Osteocyte (in vitro differentiated cells): ENCODE results near the gene NEFH. TPM values are rescaled to one million over a fixed set of nuclear protein-coding genes. Genes with fewer than 3 reads are reported as not detected.
A peak's percentile ranks its signal among the peaks of the same experiment; 100 is the strongest.

Experiments
- DNase-seq: peaks from one replicate; pipeline ENCODE4 v3.0.0; 2021; ENCODE audit warnings: mixed read lengths; ENCODE audit not compliant: unreplicated experiment; ENCODE audit errors: extremely low spot score
- H3K27ac Mint-ChIP-seq: one replicate; pipeline ENCODE4 v1.8.0; 2021; ENCODE audit warnings: mild to moderate bottlenecking, mixed read lengths; ENCODE audit not compliant: unreplicated experiment
- H3K27me3 Mint-ChIP-seq: one replicate; pipeline ENCODE4 v1.8.0; 2021; ENCODE audit warnings: mixed read lengths; ENCODE audit not compliant: unreplicated experiment
- H3K36me3 Mint-ChIP-seq: one replicate; pipeline ENCODE4 v1.8.0; 2021; ENCODE audit warnings: mixed read lengths; ENCODE audit not compliant: unreplicated experiment
- H3K4me1 Mint-ChIP-seq: one replicate; pipeline ENCODE4 v1.8.0; 2021; ENCODE audit warnings: mixed read lengths; ENCODE audit not compliant: unreplicated experiment
- H3K4me3 Mint-ChIP-seq: one replicate; pipeline ENCODE4 v1.8.0; 2021; ENCODE audit warnings: mild to moderate bottlenecking, moderate library complexity, mixed read lengths; ENCODE audit not compliant: unreplicated experiment
- H3K9me3 Mint-ChIP-seq: one replicate; pipeline ENCODE4 v1.8.0; 2021; ENCODE audit warnings: mixed read lengths; ENCODE audit not compliant: unreplicated experiment
- CTCF ChIP-seq: fragments of 200-600 bp; sonication (generic); IDR thresholded peaks from 2 replicates; pipeline ENCODE4 v1.5.0; 2021; ENCODE audit warnings: antibody characterized with exemption, mild to moderate bottlenecking, moderate library complexity
- long read RNA-seq: library from polyadenylated mRNA; unstranded; transcript quantifications from one replicate; pipeline ENCODE4 v2.0.0, GENCODE V29; 2021
- total RNA-seq: library from RNA; stranded (reverse); gene quantifications from 2 replicates; pipeline ENCODE4 v1.2.1, GENCODE V29; 2021

Gene NEFH, protein sequence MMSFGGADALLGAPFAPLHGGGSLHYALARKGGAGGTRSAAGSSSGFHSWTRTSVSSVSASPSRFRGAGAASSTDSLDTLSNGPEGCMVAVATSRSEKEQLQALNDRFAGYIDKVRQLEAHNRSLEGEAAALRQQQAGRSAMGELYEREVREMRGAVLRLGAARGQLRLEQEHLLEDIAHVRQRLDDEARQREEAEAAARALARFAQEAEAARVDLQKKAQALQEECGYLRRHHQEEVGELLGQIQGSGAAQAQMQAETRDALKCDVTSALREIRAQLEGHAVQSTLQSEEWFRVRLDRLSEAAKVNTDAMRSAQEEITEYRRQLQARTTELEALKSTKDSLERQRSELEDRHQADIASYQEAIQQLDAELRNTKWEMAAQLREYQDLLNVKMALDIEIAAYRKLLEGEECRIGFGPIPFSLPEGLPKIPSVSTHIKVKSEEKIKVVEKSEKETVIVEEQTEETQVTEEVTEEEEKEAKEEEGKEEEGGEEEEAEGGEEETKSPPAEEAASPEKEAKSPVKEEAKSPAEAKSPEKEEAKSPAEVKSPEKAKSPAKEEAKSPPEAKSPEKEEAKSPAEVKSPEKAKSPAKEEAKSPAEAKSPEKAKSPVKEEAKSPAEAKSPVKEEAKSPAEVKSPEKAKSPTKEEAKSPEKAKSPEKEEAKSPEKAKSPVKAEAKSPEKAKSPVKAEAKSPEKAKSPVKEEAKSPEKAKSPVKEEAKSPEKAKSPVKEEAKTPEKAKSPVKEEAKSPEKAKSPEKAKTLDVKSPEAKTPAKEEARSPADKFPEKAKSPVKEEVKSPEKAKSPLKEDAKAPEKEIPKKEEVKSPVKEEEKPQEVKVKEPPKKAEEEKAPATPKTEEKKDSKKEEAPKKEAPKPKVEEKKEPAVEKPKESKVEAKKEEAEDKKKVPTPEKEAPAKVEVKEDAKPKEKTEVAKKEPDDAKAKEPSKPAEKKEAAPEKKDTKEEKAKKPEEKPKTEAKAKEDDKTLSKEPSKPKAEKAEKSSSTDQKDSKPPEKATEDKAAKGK
- total RNA-seq = 0.62 and 1.4 TPM in 2 replicates
- long read RNA-seq, transcript NEFH-201 (4 exons, 3,783 nt) = major isoform, 11 of 13 reads
- long read RNA-seq, partial matches to known transcripts = 1 of 13 reads
- long read RNA-seq, other reads (novel, unspliced or antisense) = 1 of 13 reads

- Mint-ChIP-seq H3K4me1 (peaks cover 20% of the 10 kb centered on the region), H3K36me3 (no peaks in the 10 kb centered on the region), H3K27me3 (peaks cover 51% of the 10 kb centered on the region), H3K4me3 (peak within 1 kb of the TSS; percentile 67), H3K27ac (no peak within 1 kb of the TSS), H3K9me3 (no peaks in the 10 kb centered on the region)
- no peak for TF ChIP-seq CTCF
- DNase-seq = no peak
Observed at GRCh38 chr22:29479417-29480261, at the start of gene NEFH. Gene NEFH, plus strand, starts transcription at chr22:29480218. Its CDS starts 45 bp downstream, at chr22:29480263.

DNA sequence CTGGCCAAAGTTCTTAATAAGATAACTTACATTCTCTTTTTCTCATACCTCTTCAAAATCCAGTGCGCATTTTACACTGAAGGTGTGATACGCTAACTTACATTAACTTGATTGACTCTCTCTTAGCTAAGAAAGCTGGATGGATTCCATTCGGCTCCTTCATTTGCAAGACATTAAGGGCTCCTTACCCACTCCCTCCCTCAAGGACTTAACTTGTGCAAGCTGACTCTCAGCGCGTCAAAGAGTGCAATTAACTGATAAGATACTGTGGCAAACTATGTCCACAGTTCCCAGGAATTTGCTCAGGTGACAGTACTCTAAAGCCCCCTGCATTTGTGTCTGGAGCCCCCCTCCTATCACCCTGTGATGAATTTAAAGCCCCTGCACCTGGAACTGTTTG is 48.0 kb upstream of the NEFH start:
- no peak overlapping the region for H3K27ac Mint-ChIP-seq
- peaks cover 7% of the 10 kb centered on the region for H3K4me1 Mint-ChIP-seq
- H3K27me3 Mint-ChIP-seq = peaks cover 86% of the 10 kb centered on the region
- H3K9me3 Mint-ChIP-seq = no peaks in the 10 kb centered on the region
- DNase-seq = no peak
- H3K36me3 Mint-ChIP-seq = no peaks in the 10 kb centered on the region
- H3K4me3 Mint-ChIP-seq = no peak overlapping the region
- TF ChIP-seq CTCF = no peak

DNA sequence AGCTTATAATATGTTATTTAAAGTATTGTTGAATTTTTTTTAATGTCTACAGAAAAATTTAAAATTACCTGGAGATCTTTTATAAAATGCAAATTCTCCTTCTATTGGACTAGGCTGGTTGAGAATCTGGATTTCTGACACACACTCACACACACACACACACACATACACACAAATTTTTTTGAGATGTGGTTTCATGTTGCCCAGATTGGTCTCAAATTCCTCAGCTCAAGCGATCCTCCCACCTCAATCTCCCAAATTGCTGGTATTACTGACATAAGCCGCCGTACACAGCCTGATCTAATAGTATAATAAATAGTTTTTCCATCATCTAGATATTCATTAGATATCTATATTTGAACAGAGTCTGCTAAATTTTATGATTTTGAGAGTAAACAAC is 46.2 kb upstream of the NEFH start:
- peaks cover 77% of the 10 kb centered on the region for H3K27me3 Mint-ChIP-seq
- no peak for TF ChIP-seq CTCF
- H3K4me1 Mint-ChIP-seq = peaks cover 7% of the 10 kb centered on the region

DNA sequence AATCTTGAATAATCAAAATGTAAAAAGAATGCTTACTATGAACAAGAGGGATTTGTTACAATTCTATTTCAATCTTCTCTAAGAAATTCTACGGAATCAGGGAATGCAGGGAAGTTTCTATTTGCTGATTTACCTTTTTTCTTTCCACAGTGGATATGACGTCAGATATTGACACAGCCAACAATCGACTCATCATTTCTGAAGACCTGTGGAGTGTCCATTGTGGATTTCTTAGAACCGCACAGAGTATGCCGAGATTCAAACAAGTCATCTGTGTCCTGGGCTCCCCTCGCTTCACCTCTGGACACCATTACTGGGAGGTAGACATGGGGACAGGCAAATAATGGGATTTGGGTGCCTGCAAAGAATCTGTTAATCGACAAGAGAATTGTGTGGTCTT is 45.7 kb upstream of the NEFH start:
- Mint-ChIP-seq H3K27ac (no peak overlapping the region), H3K4me1 (peaks cover 7% of the 10 kb centered on the region), H3K4me3 (no peak overlapping the region), H3K27me3 (peaks cover 73% of the 10 kb centered on the region), H3K9me3 (no peaks in the 10 kb centered on the region), H3K36me3 (no peaks in the 10 kb centered on the region)
- TF ChIP-seq CTCF = no peak
- no peak for DNase-seq

More for the DNA sequence above, 46.2 kb upstream of the NEFH start:
- H3K27ac Mint-ChIP-seq = no peak overlapping the region
- no peaks in the 10 kb centered on the region for H3K36me3 Mint-ChIP-seq
- no peak for DNase-seq
- H3K4me3 Mint-ChIP-seq = no peak overlapping the region
- no peaks in the 10 kb centered on the region for H3K9me3 Mint-ChIP-seq
